Esophagus muscularis mucosa (tissue), 4 donors: ENCODE data around the gene PSAP. TPM values are rescaled to one million over a fixed set of nuclear protein-coding genes. Genes with fewer than 3 reads are reported as not detected.

Source experiments
- DNase-seq: peaks from one replicate; pipeline ENCODE4 v3.0.0-alpha.2; 2017; ENCODE audit errors: extremely low spot score
- H3K27ac ChIP-seq, 4 donors: fragments of 200-600 bp; sonication (generic); replicated peaks in 1 of 4; 1 replicate in 3 of 4; 2 replicates in 1 of 4; pipeline ENCODE4 v1.5.1; 2016 to 2019; ENCODE audit warnings: mild to moderate bottlenecking in 1 of 4
- H3K27me3 ChIP-seq, 4 donors: fragments of 200-600 bp; sonication (generic); one replicate each; pipeline versions ENCODE4 v1.5.1 to v1.6.0; 2016 to 2019
- H3K36me3 ChIP-seq, 4 donors: fragments of 200-600 bp; sonication (generic); one replicate each; pipeline ENCODE4 v1.5.1; 2016 to 2019
- H3K4me1 ChIP-seq, 4 donors: fragments of 200-600 bp; sonication (generic); one replicate each; pipeline ENCODE4 v1.5.1; 2016 to 2019
- H3K4me3 ChIP-seq, 4 donors: fragments of 200-600 bp; sonication (generic); 1 replicate in 2 of 4; 2 replicates in 2 of 4; pipeline ENCODE4 v1.5.1; 2016 to 2019; ENCODE audit warnings: mild to moderate bottlenecking in 4 of 4, moderate library complexity in 1 of 4
- H3K9me3 ChIP-seq, 4 donors: fragments of 200-600 bp; sonication (generic); 1 replicate in 3 of 4; 2 replicates in 1 of 4; pipeline ENCODE4 v1.5.1; 2016 to 2019
- EP300 ChIP-seq: sonication (generic); formaldehyde crosslinking; IDR thresholded peaks from one replicate; pipeline ENCODE4 v1.6.1; 2017; ENCODE audit warnings: antibody characterized with exemption
- POLR2A ChIP-seq: fragments of 450-650 bp; IDR thresholded peaks from one replicate; pipeline ENCODE4 v1.6.1; 2017; ENCODE audit warnings: antibody characterized with exemption, moderate library complexity, mild to moderate bottlenecking, low read depth
- POLR2AphosphoS5 ChIP-seq, 2 donors: sonication (generic); formaldehyde crosslinking; IDR thresholded peaks; one replicate each; pipeline ENCODE4 v1.6.1; 2017; ENCODE audit warnings: antibody characterized with exemption in 2 of 2
- WGBS: methylation state at CpG from one replicate; pipeline ENCODE4 v1.1.5; 2018; 5-methylcytosine and 5-hydroxymethylcytosine counted together
- intact Hi-C: fragments of 100-400 bp; cut with DNase I; formaldehyde crosslinking; loops from one replicate; pipeline ENCODE4 v1.15.1; 2023
- total RNA-seq, 4 donors: library from RNA; depleted of rRNA; stranded (reverse); fragments of >200 nt; gene quantifications; one replicate each; pipeline versions ENCODE4 v1.1.0 to v1.2.1, GENCODE V29; 2016
- TF ChIP-seq, protein P1 (sequence below), 3 experiments: fragments of 200-600 bp in 2 of 3; fragments of 450-650 bp in 1 of 3; sonication (generic) in 2 of 3; IDR thresholded peaks; one replicate each; pipeline ENCODE4 v1.5.1; 2017 to 2019; ENCODE audit warnings: antibody characterized with exemption in 3 of 3, mild to moderate bottlenecking in 2 of 3, moderate library complexity in 1 of 3

Gene PSAP
- total RNA-seq, 4 donors from 2014 or later, result 537 to 740 (median 698) TPM

DNA sequence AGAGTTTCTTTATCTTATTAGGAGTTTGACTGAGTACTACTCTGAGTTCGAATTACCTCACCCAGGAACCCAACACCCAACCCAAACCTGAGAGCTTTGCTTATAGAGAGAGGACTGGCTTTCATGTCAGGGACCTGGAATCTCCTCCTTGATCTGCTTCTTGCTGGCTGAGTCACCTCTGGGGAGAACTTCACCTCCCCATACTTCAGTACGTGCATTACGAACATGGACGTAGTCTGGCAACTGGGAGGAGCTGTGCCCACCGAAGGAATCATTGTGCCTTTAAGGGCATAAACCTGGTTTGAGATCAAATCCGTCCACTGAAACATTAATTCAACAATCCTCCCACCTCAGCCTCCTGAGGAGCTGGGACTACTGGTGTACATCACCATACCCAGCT, 12.2 kb upstream of the PSAP start:
- intact Hi-C loops, result no loop called here
- peaks cover 25 to 44% (median 28%) of the 10 kb centered on the region in 4 donors for H3K4me1 ChIP-seq
- 90% methylated on average over 6 of the region's 6 CpGs for WGBS
- peak overlapping the region in 2 of 4 donors; percentile 87 to 92 for H3K27ac ChIP-seq
- H3K36me3 ChIP-seq, result no peaks in the 10 kb centered on the region
- no peak overlapping the region for H3K4me3 ChIP-seq
- TF ChIP-seq POLR2A (no peak), EP300 (no peak), POLR2AphosphoS5 (IDR thresholded peaks at IDR 0.05) (no peak)
- TF ChIP-seq, protein P1, sequence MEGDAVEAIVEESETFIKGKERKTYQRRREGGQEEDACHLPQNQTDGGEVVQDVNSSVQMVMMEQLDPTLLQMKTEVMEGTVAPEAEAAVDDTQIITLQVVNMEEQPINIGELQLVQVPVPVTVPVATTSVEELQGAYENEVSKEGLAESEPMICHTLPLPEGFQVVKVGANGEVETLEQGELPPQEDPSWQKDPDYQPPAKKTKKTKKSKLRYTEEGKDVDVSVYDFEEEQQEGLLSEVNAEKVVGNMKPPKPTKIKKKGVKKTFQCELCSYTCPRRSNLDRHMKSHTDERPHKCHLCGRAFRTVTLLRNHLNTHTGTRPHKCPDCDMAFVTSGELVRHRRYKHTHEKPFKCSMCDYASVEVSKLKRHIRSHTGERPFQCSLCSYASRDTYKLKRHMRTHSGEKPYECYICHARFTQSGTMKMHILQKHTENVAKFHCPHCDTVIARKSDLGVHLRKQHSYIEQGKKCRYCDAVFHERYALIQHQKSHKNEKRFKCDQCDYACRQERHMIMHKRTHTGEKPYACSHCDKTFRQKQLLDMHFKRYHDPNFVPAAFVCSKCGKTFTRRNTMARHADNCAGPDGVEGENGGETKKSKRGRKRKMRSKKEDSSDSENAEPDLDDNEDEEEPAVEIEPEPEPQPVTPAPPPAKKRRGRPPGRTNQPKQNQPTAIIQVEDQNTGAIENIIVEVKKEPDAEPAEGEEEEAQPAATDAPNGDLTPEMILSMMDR (IDR thresholded peaks at IDR 0.05), result no peak
- DNase-seq, result no peak
- H3K9me3 ChIP-seq, result no peaks in the 10 kb centered on the region
- H3K27me3 ChIP-seq, result no peaks in the 10 kb centered on the region

DNA sequence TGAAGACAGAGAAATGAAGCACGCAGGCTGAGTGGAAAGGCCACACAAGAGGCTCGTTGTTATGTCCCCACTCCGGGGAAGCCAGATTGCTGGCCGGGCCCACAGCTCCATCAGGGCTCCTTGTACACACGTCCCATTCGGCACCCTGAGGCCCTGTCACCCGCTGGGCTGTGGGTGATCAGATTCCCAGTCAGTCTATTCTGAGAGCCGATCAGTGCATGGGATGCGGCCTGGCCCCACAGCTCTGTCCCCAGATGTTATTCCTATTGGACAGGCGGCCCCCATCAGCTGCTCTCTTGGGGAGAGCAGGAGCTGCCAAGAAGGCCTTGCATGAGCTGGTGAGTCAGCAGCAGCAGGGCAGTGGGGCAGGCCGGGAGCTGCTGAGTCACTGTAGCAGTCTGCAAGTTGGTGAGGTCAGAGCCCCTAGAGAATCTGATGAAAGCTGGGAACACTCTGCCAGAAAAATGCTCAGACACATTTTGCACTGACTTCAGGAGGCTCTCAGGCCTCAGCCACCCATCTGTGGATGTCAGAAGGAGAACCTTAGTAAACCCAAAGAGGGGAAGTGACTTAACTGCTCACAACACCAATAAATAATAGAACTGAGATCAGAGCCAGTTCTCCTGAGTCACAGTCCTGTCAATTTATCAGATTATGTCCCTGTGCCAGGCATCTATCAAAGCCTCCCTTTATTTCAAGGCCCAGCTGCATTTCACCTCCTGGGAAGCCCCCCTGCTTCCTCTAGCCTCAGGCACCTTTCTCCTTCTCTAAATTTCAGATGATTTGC, 9.4 kb upstream of the PSAP start:
- intact Hi-C loops, result no loop called here
- TF ChIP-seq POLR2AphosphoS5 (IDR thresholded peaks at IDR 0.05), result peak; percentile 83 to 98
- TF ChIP-seq, protein P1 (IDR thresholded peaks at IDR 0.05), result no peak
- no peak for TF ChIP-seq EP300
- TF ChIP-seq POLR2A, result no peak
- H3K9me3 ChIP-seq, result no peaks in the 10 kb centered on the region
- H3K4me1 ChIP-seq, result peaks cover 25 to 45% (median 26%) of the 10 kb centered on the region in 4 donors
- no peaks in the 10 kb centered on the region for H3K27me3 ChIP-seq
- no peaks in the 10 kb centered on the region for H3K36me3 ChIP-seq
- WGBS, result 33% methylated on average over 10 of the region's 11 CpGs
- DNase-seq, result peak; percentile 97
- H3K27ac ChIP-seq, result peak overlapping the region; percentile 87 to 92 (median 90)
- H3K4me3 ChIP-seq, result peak overlapping the region in 1 of 4 donors; percentile 5

DNA sequence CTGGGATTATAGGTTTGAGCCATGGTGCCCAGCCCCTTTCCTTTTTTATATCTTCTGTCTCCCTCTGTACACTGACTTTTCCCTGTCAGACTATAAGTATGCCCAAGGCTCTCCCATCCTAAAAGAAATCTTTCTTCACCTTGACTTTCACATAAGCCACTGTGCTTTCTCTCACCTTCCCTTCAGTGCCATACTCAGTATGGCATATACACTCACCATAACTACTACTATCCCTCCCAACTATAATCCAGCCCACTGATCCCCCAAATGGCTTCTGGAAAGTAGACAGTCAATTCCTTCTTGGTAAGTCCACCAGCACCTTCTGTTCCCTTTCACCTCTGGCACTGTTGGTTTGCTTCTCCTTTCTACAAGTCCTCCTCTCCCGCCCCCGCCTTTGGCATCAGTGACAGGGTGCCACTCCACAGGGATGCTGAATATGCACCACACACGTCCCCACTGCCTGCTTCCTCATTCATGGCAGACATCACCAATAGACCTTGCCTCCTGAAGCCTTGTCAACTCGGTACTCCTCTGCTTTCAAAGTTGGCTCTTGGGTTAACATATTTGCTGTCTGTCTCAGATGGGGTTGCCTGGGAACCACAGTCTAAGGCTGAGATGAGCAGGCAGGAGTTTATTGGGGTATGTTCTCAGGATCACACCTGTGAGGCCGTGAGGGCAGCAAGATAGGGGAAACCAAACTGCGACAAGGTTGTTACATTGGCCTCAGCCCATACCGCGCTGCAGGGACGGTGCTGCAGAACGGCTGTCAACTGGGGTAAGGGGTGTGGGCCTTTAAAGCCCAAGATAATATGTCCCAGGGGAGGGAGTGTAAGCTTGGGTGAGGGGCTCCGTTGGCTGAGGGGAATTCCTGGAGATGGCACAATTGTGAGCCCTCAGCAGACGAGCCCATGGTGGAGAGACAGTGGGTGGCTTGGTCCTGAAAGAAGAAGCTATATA, 7.2 kb upstream of the PSAP start:
- H3K27ac ChIP-seq, result peak overlapping the region in 1 of 4 donors; percentile 92
- H3K27me3 ChIP-seq, result no peaks in the 10 kb centered on the region
- WGBS, result 93% methylated on average over 12 of the region's 12 CpGs
- H3K9me3 ChIP-seq, result no peaks in the 10 kb centered on the region
- peaks cover 25 to 45% (median 30%) of the 10 kb centered on the region in 4 donors for H3K4me1 ChIP-seq
- no peak for DNase-seq
- no peak overlapping the region for H3K4me3 ChIP-seq
- no peaks in the 10 kb centered on the region for H3K36me3 ChIP-seq
- no peak for TF ChIP-seq POLR2A
- TF ChIP-seq, protein P1 (IDR thresholded peaks at IDR 0.05), result no peak
- no peak for TF ChIP-seq POLR2AphosphoS5 (IDR thresholded peaks at IDR 0.05)
- TF ChIP-seq EP300, result no peak
- intact Hi-C loops, result no loop called here

DNA sequence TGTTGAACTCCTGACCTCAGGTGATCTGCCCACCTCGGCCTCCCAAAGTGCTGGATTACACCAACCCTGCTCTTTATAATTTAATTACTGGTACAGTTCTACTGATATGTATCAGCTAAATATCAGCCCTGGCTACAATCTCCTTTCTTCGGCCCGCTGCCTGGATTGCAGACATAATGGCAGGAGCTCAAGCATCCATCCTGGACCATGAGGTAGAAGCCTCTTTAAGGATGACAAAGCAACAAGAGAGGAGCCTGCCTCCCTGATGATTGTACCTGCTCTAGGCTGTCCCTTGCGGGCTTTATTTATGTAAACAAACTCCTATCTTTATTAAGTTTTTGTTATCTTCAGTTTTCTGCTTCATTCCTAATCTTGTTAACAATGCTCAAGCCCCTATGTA, 5.6 kb upstream of the PSAP start:
- TF ChIP-seq, protein P1 (IDR thresholded peaks at IDR 0.05), result no peak
- TF ChIP-seq POLR2A, result no peak
- no peak for TF ChIP-seq POLR2AphosphoS5 (IDR thresholded peaks at IDR 0.05)
- no peak for TF ChIP-seq EP300
- no peaks in the 10 kb centered on the region for H3K9me3 ChIP-seq
- peaks cover 23 to 35% (median 29%) of the 10 kb centered on the region in 4 donors for H3K4me1 ChIP-seq
- H3K27ac ChIP-seq, result no peak overlapping the region
- H3K27me3 ChIP-seq, result no peaks in the 10 kb centered on the region
- intact Hi-C loops, result no loop called here
- no peak overlapping the region for H3K4me3 ChIP-seq
- WGBS, result 94% methylated on average over 4 of the region's 4 CpGs
- no peaks in the 10 kb centered on the region for H3K36me3 ChIP-seq
- no peak for DNase-seq
